ENCODE results near the gene CDKL1.

GRCh38 chr14:50396631-50397389 is at the start of gene CDKL1:
- TF ChIP-seq POLR2A (IDR thresholded peaks at IDR 0.05; ENCODE audit: low read depth, low read length): no peak; the same call in 1 of the 2 replicates
- no peak for TF ChIP-seq SPI1 (IDR thresholded peaks at IDR 0.05; ENCODE audit: low read depth, low read length)
- TF ChIP-seq POLR2AphosphoS5 (IDR thresholded peaks at IDR 0.05; ENCODE audit: low read depth, low read length): no peak
- no peak for TF ChIP-seq TAF1 (IDR thresholded peaks at IDR 0.05; ENCODE audit: low read depth, low read length)

All from GM12891 (cell line).